Measurements from ENCODE around the gene LAGE3. TPM values are rescaled to one million over a fixed set of nuclear protein-coding genes. Genes with fewer than 3 reads are reported as not detected.

Gene LAGE3
- total RNA-seq, 4 donors from 2014 or later = 22.9 to 50.0 (median 28.5) TPM

DNA sequence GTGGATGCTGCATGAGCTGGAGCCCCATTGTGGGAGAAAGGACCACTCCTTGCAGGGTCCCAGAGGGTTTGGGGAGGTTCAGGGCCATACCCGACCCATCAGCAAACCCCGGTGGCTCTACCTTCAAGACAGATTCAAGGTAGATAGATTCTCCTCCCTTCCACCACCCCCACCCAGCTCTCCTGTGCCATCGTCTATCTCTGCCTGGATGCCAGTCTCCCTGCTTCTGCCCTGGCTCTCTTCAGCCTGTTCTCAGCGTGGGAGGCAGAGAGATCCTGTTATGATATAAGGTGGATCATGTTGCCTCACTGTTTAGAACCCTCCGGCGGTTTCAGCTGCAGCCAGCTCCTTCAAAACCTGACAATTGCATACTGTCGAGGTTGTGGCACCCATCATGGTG, 5.4 kb downstream of the LAGE3 start:
- 53 to 68% methylated on average over 6 to 7 of the region's 7 CpGs for WGBS, 2 donors
- DNase-seq (ENCODE audit: low spot score in 2 of 2) = no peak
- no peak overlapping the region for H3K4me3 ChIP-seq (ENCODE audit: low read depth, poor library complexity, severe bottlenecking)
- no peak for TF ChIP-seq POLR2A (IDR thresholded peaks at IDR 0.05)
- intact Hi-C loops (cut with DNase I; ENCODE audit: low total_unique reads) = no loop called here

- 66 to 73% methylated on average over 18 to 28 of the region's 28 CpGs for whole genome bisulfite sequencing, 2 donors
- TF ChIP-seq, protein P1, sequence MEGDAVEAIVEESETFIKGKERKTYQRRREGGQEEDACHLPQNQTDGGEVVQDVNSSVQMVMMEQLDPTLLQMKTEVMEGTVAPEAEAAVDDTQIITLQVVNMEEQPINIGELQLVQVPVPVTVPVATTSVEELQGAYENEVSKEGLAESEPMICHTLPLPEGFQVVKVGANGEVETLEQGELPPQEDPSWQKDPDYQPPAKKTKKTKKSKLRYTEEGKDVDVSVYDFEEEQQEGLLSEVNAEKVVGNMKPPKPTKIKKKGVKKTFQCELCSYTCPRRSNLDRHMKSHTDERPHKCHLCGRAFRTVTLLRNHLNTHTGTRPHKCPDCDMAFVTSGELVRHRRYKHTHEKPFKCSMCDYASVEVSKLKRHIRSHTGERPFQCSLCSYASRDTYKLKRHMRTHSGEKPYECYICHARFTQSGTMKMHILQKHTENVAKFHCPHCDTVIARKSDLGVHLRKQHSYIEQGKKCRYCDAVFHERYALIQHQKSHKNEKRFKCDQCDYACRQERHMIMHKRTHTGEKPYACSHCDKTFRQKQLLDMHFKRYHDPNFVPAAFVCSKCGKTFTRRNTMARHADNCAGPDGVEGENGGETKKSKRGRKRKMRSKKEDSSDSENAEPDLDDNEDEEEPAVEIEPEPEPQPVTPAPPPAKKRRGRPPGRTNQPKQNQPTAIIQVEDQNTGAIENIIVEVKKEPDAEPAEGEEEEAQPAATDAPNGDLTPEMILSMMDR (IDR thresholded peaks at IDR 0.05) = no peak
- TF ChIP-seq POLR2A (IDR thresholded peaks at IDR 0.05) = no peak
- no peak overlapping the region for H3K4me3 ChIP-seq (ENCODE audit: low read depth, poor library complexity, severe bottlenecking)
- intact Hi-C loops (cut with DNase I; ENCODE audit: low total_unique reads) = no loop called here
- no peak for DNase-seq (ENCODE audit: low spot score in 2 of 2)
These were observed 6.1 kb downstream of the LAGE3 start for GRCh38 chrX:154472685-154473632.

DNA sequence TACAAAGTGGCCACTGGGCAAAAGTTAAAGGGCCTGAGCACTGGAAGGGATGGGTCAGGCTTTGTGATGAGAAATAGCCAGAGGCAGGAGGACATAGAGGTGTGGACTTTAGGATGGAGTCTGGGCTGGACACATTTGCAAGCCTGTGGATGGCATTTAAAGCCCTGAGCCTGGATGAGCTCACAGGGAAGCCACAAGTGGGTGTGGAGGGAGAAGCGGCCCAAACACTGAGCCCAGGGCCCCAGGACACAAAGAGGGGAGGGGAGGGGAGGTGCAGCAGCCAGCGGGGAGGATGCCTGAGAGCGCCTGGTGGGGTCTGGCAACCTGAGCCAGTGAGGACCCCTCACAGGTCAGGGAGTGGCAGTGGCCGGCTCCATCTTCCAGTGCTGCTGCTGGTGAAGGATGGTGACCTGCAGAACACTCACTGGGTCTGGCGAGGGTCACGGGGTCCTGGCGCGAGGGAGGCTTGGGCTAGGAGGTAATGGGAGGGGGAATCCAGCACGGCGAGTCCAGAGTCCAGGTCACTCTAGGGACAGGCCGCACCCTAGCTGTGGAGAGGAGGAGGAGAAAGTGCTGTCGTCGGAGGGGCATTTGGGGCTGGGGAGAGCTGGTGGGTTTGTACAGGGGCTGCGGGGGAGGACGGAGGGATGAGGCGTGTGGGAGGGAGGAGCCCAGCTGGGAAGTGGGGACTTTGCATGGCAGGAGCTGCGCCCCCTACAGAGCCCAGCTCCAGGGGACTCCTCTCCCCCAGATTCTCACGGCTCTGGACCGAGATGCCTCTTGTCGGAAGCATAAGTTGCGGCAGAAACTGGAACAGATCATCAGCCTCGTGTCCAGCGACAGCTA, 7.0 kb downstream of the LAGE3 start:
- WGBS, 2 donors = 87 to 90% methylated on average over 18 to 23 of the region's 23 CpGs
- H3K4me3 ChIP-seq (ENCODE audit: low read depth, poor library complexity, severe bottlenecking) = no peak overlapping the region
- intact Hi-C loops (cut with DNase I; ENCODE audit: low total_unique reads) = no loop called here
- DNase-seq (ENCODE audit: low spot score in 2 of 2) = no peak
- TF ChIP-seq POLR2A (IDR thresholded peaks at IDR 0.05) = no peak
- TF ChIP-seq, protein P1 (IDR thresholded peaks at IDR 0.05) = no peak

DNA sequence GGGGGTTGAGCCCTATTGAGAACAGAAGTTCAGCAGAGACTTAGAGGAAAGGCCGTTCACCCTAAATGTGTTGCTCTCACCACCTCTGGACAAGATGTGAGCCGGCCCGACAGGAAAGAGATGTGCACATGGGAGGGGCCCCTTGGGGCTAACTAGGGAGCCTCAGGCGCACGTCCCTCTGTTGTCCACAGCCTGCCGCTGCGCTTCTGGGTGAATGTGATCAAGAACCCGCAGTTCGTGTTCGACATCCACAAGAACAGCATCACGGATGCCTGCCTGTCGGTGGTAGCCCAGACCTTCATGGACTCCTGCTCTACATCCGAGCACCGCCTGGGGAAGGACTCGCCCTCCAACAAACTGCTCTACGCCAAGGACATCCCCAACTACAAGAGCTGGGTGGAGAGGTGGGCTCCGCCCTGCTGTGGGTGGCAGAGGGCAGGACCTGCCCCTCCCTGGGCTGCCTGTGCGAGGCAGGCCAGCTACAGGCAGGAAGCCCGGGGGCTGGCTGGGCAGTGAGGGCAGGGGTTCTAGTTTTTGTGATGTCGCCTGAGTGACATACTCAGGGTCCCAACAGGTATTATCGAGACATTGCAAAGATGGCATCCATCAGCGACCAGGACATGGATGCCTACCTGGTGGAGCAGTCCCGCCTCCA, 8.0 kb downstream of the LAGE3 start:
- TF ChIP-seq, protein P1 (IDR thresholded peaks at IDR 0.05) = no peak
- no peak for TF ChIP-seq POLR2A (IDR thresholded peaks at IDR 0.05)
- WGBS, 2 donors = 86 to 93% methylated on average over 8 to 23 of the region's 23 CpGs
- no peak overlapping the region for H3K4me3 ChIP-seq (ENCODE audit: low read depth, poor library complexity, severe bottlenecking)
- intact Hi-C loops (cut with DNase I; ENCODE audit: low total_unique reads) = no loop called here
- DNase-seq (ENCODE audit: low spot score in 2 of 2) = no peak

GRCh38 chrX:154470434-154470833, 8.6 kb downstream of the LAGE3 start:
- intact Hi-C loops (cut with DNase I; ENCODE audit: low total_unique reads) = no loop called here
- H3K4me3 ChIP-seq (ENCODE audit: low read depth, poor library complexity, severe bottlenecking) = no peak overlapping the region
- DNase-seq (ENCODE audit: low spot score in 2 of 2) = no peak
- no peak for TF ChIP-seq POLR2A (IDR thresholded peaks at IDR 0.05)
- TF ChIP-seq, protein P1 (IDR thresholded peaks at IDR 0.05) = no peak
- WGBS, 2 donors = 92 to 100% methylated on average over 1 to 14 of the region's 14 CpGs
